Fibroblast of peridontal ligament (primary cell): ENCODE results near the gene SPOCK1.

ENCODE experiments used
- DNase-seq: peaks from one replicate; pipeline ENCODE4 v3.0.0-alpha.2; 2010; ENCODE audit errors: extremely low read depth

The SPOCK1 gene

DNA sequence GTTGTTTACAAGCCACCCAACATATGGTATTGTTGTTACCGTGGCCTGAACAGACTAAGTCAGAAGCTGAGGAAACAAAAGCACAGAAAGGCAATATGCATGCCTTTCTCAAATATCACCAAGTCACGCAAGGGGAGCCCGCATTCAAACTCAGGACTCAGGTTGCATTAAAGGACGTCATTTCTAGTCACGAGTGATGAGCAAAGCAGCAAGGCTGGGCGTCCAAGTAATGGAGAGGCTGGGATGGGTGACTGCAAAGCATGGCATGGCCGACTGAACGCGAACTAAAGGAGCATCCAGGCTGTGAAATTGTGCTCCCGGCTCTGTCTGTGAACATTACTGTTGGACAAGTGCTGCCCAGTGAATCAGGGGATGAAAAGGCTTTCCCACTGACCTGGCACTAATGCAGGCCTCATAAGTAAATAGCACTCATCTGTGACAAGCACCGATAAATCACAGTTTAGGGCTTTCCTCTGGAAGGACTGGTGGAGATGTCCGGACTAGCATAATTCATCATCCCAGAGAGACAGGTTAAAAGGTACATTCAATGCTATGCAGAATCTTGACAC lies 202.8 kb downstream of the SPOCK1 start:
- DNase-seq = peak; percentile 7

- no peak for DNase-seq
Observed at GRCh38 chr5:137294604-137295003, 204.5 kb downstream of the SPOCK1 start.

- DNase-seq = no peak
Observed at GRCh38 chr5:137292461-137293027, 206.6 kb downstream of the SPOCK1 start.

DNA sequence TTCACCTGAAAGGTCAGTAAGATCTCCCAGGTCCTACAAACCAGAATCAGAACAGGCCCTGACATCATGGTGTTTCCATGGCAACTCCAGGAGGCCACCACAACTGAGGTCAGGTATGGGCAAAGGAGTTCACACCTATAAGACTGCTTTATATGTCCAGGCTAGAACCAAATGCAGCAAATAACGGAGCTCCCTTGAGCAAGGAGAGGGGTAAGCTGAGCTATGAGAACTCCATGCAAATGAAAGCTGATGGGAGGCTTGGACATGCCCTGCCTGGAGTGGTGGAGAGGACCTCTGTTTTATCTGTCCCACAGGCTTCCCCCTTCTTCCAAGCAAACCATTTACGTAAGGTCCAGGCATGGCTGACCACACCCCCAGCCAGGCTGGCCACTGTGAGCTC lies 207.7 kb downstream of the SPOCK1 start:
- no peak for DNase-seq

GRCh38 chr5:137291031-137291430 lies 208.1 kb downstream of the SPOCK1 start:
- no peak for DNase-seq

- DNase-seq = no peak
Observed at GRCh38 chr5:137290373-137290772, 208.8 kb downstream of the SPOCK1 start.

DNA sequence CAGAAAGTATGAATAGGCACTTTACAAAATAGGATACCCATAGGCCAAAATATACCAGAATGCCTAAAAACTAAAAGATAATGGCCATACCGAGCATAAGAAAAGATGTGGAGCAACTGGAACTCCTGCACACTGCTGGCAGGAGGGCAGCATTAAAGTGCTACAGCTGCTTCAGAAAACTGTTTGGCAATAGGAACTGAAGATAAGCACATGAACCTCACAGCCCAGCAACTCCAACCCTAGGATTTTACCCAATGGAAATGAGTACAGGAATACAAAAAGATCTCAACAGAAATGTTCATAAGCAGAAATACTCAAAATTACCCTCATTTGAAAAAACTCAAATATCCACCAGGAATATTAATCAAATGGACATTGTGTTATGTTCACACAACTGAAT lies 209.3 kb downstream of the SPOCK1 start:
- DNase-seq = no peak

GRCh38 chr5:137287569-137287968 lies 211.6 kb downstream of the SPOCK1 start:
- DNase-seq = no peak

GRCh38 chr5:137286025-137286610 lies 213.0 kb downstream of the SPOCK1 start:
- DNase-seq = no peak

DNA sequence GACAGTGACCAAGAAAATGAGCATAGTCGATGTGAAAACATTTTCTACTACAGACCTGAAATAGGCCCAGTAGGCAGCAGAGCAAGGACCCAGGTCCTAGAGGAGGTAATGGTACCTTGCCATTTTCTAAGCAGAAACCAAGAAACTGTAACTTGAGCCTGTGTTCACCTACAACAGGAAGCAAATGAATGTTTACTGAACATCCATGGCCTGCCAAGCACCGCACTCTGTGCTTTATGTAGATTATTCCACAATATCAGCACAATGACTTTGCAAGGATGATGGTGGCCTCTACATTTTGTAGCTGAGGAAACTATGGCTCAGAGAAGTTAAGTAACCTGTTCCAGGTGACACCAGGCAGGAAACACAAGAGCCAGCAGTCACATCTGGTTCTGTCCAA lies 215.3 kb downstream of the SPOCK1 start:
- DNase-seq = no peak

DNA sequence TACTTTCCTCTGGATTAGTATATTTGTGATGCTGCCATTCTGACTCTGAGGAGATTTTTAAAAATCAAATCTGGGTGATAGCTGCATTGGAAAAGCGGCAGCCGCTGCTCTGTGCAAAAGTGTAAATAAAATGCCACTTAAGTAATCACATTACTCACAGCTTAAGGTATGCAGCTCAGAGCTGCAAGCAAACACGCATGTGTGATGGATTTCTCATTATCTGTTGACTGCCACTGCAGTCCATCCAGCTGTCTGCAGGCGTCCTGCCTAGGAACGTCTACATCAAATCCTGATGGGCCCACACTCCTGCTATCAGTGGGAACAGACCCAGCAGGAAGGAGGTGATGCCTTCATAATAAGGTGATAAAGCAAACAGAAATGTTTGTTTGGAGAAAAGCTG lies 216.9 kb downstream of the SPOCK1 start:
- no peak for DNase-seq

- DNase-seq = no peak
Observed at GRCh38 chr5:137281201-137281600, 217.9 kb downstream of the SPOCK1 start.

GRCh38 chr5:137280656-137281055 lies 218.5 kb downstream of the SPOCK1 start:
- DNase-seq = no peak

GRCh38 chr5:137279521-137280231 lies 219.4 kb downstream of the SPOCK1 start:
- no peak for DNase-seq

DNA sequence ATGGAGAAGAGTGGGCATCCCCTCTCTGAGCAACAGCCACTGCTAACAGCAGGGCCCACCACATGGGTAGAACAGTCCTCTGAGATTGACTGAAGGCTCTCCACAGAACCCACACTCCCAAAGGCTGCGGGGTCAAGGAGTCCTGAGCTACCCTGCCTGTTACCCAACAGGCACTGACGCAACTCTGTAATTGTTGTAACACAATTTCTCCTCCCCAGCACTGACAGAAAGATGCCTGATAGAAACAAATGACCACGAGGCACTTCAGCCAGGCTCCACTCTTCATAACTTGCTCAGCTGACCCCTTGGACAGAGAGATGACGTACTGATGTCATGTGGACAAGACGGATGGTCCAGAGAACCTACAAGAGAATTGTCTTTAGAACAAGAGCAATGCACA lies 220.7 kb downstream of the SPOCK1 start:
- no peak for DNase-seq

- DNase-seq = no peak
Observed at GRCh38 chr5:137275083-137275482, 224.0 kb downstream of the SPOCK1 start.

DNA sequence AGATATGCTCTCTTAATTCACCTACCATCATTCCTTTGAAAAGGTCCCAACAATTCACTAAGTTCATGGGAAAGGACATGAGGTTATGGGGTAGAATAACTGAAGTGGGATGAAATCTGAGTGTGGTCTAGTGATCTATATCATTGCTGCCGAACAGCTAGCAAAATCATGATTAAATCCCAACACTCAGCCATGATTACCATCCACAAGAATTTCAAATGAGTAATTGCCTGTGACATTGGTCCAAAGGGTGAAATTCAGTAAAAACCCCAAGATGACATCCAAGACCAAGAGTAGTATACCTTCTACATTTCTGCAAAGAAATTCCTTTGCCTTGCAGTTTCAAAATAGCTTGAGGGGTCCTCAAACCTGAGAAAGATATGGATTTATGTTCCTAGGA lies 225.6 kb downstream of the SPOCK1 start:
- no peak for DNase-seq

DNA sequence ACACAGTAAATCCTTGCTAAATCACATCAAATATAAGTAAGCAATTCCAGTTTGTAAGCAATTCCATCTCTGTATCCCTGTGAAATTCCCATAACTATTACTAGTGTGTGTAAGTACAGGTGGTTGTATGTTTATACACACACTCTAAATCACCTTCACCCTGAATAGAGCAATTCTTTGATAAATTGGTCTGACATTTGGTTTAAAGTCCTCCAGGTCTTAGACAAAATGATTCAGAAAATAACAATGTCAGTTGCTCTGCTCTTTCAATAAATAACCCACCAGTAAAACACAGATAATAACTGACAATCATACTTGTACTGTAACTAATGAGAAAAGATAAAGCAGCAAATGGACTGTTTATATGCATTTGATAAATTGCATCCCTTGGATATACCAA lies 226.3 kb downstream of the SPOCK1 start:
- no peak for DNase-seq

DNA sequence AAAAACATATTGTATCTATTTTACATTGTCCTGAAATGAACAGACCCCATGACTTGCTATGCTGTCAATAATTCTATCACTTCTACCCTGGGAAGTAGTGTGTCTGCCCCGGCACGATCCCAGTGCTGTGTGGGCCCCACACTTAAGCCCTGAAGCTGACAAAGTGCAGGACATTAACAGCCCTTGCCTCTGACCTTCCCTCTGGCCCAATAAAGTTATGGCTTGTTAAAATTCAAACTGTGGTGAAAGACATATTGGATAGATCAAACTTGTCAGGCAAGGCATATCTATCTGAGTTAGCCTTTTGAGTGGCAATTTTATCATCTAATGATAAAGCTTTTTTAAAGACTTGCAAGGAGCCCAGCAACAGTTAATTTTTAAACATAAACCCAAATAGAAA lies 229.2 kb downstream of the SPOCK1 start:
- no peak for DNase-seq

DNA sequence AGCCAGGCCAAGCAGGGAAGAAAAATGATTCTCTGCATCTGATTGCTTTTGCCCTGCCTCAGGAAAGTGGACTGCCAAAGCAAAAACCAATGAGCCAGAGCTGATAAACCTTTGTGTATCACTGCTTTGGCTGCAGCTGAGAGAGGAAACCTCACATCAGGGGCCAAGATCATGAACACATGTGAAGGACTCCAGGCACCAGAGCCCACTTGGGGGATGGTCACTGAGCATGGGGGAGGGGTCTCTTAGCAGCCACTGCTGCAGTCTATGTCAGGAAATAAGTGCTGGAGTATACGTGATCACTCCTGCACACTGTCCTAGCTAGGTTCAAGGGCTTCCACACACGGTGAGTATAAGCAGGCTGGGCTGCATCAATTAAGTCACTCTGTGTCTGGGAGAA lies 229.9 kb downstream of the SPOCK1 start:
- DNase-seq = no peak

DNA sequence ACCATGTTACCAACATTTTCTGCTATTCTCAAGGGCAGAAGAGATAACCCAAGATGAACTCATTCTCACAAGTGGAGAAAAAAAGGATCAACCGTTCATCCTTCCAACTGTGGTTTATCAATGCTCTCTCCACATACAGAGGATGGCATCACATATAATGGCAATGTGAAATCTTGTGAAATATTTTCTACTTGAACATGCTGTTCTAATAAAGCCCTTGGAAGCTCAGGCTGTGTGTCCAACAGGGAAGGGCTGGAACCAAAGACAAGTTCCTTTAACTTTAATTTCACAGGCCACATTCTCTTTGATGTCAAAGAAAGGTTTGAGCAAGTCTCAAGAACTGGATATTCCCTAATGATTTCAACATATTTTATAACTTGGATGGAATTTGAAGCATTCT lies 230.5 kb downstream of the SPOCK1 start:
- DNase-seq = peak; percentile 38

DNA sequence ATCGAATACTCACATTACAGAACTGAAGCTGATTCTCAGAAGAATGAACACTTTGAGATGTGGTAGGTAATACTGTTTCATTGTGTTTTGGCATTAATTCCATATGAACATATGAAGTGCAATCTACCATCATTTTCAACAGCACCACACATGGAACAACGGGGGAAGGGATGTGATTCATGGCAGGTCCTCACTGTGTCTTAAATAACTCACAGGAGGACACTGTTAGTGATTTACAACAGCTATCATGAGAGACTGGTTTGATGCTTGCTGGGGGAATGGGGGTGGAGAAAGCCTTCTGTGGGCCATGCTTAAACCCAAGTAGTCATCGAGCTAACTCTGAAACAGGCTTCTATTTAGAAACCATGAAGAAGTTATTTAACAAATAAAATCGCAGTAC lies 232.9 kb downstream of the SPOCK1 start:
- DNase-seq = no peak

GRCh38 chr5:137265457-137265856 lies 233.7 kb downstream of the SPOCK1 start:
- DNase-seq = peak; percentile 46
